Stimulated activated naive B cell treated with anti-CD40 and anti-IgM and Interleukin-4, amounts not matched to agents 10 μg/mL and 1 μg/mL and 100 μg/mL, for 72 hours (primary cell): ENCODE results near the gene FEN1.

Experiments
- ATAC-seq, 2 donors: fragments of 150-1000 bp; cut with Tn5 transposase; replicated peaks; 2 replicates each; pipeline ENCODE4 v1.10.0; 2021; ENCODE audit warnings: moderate library complexity in 1 of 2
- DNase-seq: peaks from one replicate; pipeline ENCODE4 v3.0.0; 2021
- H3K27ac Mint-ChIP-seq: one replicate; pipeline ENCODE4 v1.8.0; 2022; ENCODE audit warnings: mild to moderate bottlenecking, mixed read lengths
- H3K27me3 Mint-ChIP-seq, 2 donors: one replicate each; pipeline ENCODE4 v1.8.0; 2022; ENCODE audit warnings: mixed read lengths in 2 of 2
- H3K36me3 Mint-ChIP-seq, 2 donors: one replicate each; pipeline ENCODE4 v1.8.0; 2022; ENCODE audit warnings: mixed read lengths in 2 of 2, mild to moderate bottlenecking in 1 of 2
- H3K4me1 Mint-ChIP-seq, 2 donors: one replicate each; pipeline ENCODE4 v1.8.0; 2022; ENCODE audit warnings: mixed read lengths in 2 of 2, mild to moderate bottlenecking in 1 of 2
- H3K4me3 Mint-ChIP-seq, 2 donors: one replicate each; pipeline ENCODE4 v1.8.0; 2022; ENCODE audit warnings: mild to moderate bottlenecking in 2 of 2, mixed read lengths in 2 of 2, moderate library complexity in 1 of 2
- H3K9me3 Mint-ChIP-seq, 2 donors: one replicate each; pipeline ENCODE4 v1.8.0; 2022; ENCODE audit warnings: mixed read lengths in 2 of 2, mild to moderate bottlenecking in 1 of 2

FEN1 gene

GRCh38 chr11:61792310-61793082 lies at the start of gene FEN1, which contains the start of gene TMEM258:
Gene FEN1 (plus strand): TSS chr11:61792911. CDS start chr11:61795362, 2,451 bp downstream.
Gene TMEM258 (minus strand): TSS chr11:61792599. CDS start chr11:61792558, 41 bp downstream.
- H3K4me1 Mint-ChIP-seq, result peaks cover 25 to 41% of the 10 kb centered on the region in 2 donors
- peak within 1 kb of the TSS; percentile 92 for H3K4me3 Mint-ChIP-seq
- peaks cover 22 to 46% of the 10 kb centered on the region in 2 donors for H3K36me3 Mint-ChIP-seq
- peak; percentile 93 for ATAC-seq
- no peaks in the 10 kb centered on the region for H3K9me3 Mint-ChIP-seq
- peak within 1 kb of the TSS; percentile 99 for H3K27ac Mint-ChIP-seq
- no peaks in the 10 kb centered on the region for H3K27me3 Mint-ChIP-seq
- DNase-seq, result peak; percentile 87

DNA sequence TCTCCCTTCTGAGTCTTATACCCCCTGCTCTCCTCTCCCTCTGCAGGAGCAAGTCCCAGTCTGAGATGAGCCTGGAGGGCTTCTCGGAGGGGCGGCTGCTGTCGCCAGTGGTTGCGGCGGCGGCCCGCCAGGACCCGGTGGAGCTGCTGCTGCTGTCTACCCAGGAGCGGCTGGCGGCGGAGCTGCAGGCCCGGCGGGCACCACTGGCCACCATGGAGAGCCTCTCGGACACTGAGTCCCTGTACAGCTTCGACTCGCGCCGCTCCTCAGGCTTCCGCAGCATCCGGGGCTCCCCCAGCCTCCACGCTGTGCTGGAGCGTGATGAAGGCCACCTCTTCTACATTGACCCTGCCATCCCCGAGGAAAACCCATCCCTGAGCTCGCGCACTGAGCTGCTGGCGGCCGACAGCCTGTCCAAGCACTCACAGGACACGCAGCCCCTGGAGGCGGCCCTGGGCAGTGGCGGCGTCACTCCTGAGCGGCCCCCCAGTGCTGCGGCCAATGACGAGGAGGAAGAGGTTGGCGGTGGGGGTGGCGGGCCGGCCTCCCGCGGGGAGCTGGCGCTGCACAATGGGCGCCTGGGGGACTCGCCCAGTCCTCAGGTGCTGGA lies 49.1 kb upstream of the FEN1 start:
- Mint-ChIP-seq H3K4me1 (no peaks in the 10 kb centered on the region), H3K9me3 (no peaks in the 10 kb centered on the region), H3K36me3 (no peaks in the 10 kb centered on the region), H3K4me3 (no peak overlapping the region), H3K27me3 (peaks cover 0 to 3% of the 10 kb centered on the region in 2 donors), H3K27ac (no peak overlapping the region)
- DNase-seq (no peak), ATAC-seq (no peak)

DNA sequence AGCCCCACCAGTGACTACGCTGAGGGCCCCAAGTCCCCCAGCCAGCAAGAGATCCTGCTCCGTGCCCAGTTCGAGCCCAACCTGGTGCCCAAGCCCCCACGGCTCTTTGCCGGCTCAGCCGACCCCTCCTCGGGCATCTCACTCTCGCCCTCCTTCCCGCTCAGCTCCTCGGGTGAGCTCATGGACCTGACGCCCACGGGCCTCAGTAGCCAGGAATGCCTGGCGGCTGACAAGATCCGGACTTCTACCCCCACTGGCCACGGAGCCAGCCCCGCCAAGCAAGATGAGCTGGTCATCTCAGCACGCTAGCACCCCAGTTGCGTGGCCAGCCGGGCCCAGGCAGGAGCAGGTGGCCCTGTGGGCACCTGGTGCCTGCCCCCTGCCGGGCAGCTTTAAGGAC lies 48.5 kb upstream of the FEN1 start:
- no peaks in the 10 kb centered on the region for H3K4me1 Mint-ChIP-seq
- H3K36me3 Mint-ChIP-seq, result no peaks in the 10 kb centered on the region
- ATAC-seq (no peak), DNase-seq (no peak)
- no peak overlapping the region for H3K27ac Mint-ChIP-seq
- no peak overlapping the region for H3K4me3 Mint-ChIP-seq
- peaks cover 3 to 9% of the 10 kb centered on the region in 2 donors for H3K27me3 Mint-ChIP-seq
- H3K9me3 Mint-ChIP-seq, result no peaks in the 10 kb centered on the region

DNA sequence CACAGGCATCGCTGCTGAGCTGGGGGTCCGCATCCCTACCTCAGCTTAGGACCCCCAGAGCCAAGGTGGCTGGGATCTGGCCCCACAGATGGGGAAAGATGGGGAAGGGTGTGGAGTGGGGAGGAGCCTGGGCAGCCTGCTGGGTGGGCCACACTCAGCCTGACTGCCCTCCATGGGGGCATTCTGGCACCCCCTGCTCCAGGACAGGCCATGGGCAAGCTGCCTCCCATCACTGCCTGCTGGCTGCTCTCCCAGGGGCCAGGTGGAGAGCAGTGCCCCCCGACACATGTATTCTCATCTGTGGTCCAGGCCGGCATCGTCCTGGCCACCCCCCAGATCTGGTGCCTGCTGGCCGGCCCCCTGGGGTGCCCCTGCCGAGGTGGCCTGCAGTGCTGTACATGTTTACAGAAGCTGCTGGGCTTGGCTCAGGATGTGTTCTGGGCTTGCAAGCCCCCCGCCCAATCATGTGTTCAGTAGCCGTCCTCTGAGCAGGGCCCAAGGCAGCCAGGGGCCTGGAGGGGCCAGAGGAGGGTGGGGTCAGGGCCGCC lies 48.0 kb upstream of the FEN1 start:
- no peak overlapping the region for H3K27ac Mint-ChIP-seq
- H3K4me3 Mint-ChIP-seq, result no peak overlapping the region
- H3K9me3 Mint-ChIP-seq, result no peaks in the 10 kb centered on the region
- no peaks in the 10 kb centered on the region for H3K36me3 Mint-ChIP-seq
- H3K27me3 Mint-ChIP-seq, result peaks cover 7 to 14% of the 10 kb centered on the region in 2 donors
- DNase-seq (no peak), ATAC-seq (no peak)
- no peaks in the 10 kb centered on the region for H3K4me1 Mint-ChIP-seq

- Mint-ChIP-seq H3K27ac (no peak overlapping the region), H3K36me3 (no peaks in the 10 kb centered on the region), H3K9me3 (no peaks in the 10 kb centered on the region), H3K4me1 (no peaks in the 10 kb centered on the region), H3K4me3 (no peak overlapping the region), H3K27me3 (peaks cover 15 to 20% of the 10 kb centered on the region in 2 donors)
- ATAC-seq (no peak), DNase-seq (no peak)
These were observed 46.8 kb upstream of the FEN1 start for GRCh38 chr11:61745781-61746441.

DNA sequence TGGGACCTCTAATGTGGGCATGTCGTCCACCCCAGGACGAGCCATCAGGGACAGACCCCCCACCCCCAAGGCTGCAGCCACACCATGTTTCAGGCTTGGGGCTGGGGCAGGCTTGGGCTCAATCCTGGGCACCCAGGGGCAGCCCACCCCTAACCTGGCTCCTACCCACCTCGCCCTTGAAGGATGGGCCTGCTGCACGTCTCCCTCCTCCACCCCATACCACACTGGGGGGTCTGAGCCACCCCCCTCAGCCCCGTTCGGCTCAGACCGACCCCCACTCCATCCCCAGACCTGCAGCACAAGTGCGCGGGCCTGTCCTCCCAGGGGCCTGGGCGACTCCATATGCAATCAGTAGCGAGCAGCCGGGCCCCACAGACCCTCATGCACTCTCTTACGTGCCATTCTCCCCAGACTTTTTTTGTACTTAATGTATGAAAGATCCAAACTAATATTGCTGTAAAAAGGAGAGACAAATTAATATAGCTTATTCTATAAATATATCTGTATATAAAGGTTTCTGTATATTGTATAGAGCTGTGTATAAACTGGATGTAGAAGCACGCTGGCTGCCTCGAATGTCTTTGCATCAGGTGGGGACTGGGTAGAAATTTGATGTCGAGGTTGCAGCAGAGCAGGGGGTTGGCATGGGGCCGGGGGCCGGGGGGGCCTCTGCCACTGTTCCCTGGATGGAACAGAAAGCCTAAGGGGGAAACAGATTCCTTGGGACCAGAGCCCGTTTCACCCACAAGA lies 46.1 kb upstream of the FEN1 start:
- Mint-ChIP-seq H3K27me3 (peaks cover 20 to 27% of the 10 kb centered on the region in 2 donors), H3K9me3 (no peaks in the 10 kb centered on the region), H3K4me1 (no peaks in the 10 kb centered on the region), H3K36me3 (no peaks in the 10 kb centered on the region), H3K4me3 (no peak overlapping the region), H3K27ac (no peak overlapping the region)
- ATAC-seq, result no peak
- no peak for DNase-seq

GRCh38 chr11:61747192-61747966 lies 45.3 kb upstream of the FEN1 start:
- no peaks in the 10 kb centered on the region for H3K36me3 Mint-ChIP-seq
- H3K27me3 Mint-ChIP-seq, result peaks cover 24 to 34% of the 10 kb centered on the region in 2 donors
- DNase-seq (no peak), ATAC-seq (peak; percentile 67 to 75)
- no peaks in the 10 kb centered on the region for H3K9me3 Mint-ChIP-seq
- peaks cover 0 to 2% of the 10 kb centered on the region in 2 donors for H3K4me1 Mint-ChIP-seq
- no peak overlapping the region for H3K4me3 Mint-ChIP-seq
- no peak overlapping the region for H3K27ac Mint-ChIP-seq

GRCh38 chr11:61747967-61748285 lies 44.8 kb upstream of the FEN1 start:
- Mint-ChIP-seq H3K27ac (no peak overlapping the region), H3K36me3 (no peaks in the 10 kb centered on the region), H3K4me1 (peaks cover 0 to 3% of the 10 kb centered on the region in 2 donors), H3K27me3 (peaks cover 26 to 37% of the 10 kb centered on the region in 2 donors), H3K4me3 (no peak overlapping the region), H3K9me3 (no peaks in the 10 kb centered on the region)
- DNase-seq (no peak), ATAC-seq (peak in 1 of 2 donors; percentile 24)

DNA sequence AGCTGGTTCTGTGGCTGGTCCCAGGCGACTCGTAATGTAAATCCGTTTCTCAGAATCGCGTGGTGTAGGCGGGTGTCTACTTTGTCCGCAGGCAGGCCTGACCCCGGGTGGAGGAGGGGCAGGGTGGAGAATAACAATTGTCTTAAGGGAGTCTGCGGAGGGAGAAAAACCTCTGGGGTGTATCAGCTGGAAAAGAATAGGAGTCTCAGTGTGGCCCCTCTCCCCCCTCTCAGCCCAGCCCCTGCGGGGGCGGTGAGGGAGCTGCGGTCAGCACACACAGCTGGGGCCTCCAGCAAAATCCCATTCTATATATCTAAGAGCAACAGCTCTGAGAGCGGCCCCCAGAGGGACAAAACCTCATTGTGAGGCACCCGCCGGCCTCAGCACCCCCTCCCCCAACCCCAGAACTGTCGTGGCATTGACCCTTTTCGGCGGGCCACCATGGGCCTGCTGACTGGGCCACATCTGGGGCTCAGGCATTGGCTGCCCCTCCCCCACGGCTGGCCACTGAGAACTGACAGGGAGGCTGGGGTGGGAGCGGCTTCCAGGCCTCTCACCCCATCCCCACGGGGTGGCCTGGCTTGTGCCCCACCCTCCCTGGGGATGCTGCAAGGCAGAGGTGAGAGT lies 43.0 kb upstream of the FEN1 start:
- ATAC-seq, result no peak
- no peaks in the 10 kb centered on the region for H3K36me3 Mint-ChIP-seq

DNA sequence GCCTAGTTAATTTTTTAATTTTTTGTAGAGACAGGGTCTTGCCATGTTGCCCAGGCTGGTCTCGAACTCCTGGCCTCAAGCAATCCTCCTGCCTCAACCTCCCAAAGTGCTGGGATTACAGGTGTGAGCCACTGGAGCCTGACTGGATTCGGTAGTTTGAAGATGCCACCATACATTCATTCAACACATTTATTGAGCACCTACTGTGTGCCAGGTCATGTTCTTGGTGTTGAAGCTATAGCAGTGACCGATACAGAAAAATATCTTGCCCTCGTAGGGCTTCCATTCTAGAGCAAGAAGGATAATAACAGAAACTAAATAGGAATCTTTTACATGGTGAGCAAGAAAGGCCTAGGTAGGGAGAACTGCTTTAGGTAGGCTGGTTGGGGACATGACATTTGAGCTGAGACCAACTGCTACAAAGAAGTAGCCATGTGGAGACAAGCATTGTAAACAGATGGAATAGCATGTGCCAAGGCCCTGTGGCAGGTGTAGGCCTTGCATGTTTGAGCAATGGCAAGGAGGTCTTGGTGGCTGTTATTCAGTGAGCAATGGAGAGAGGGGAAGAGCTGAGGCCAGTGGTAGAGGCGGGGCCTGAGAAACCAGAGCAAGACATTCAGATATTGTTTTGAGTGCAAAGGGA lies 42.0 kb upstream of the FEN1 start:
- Mint-ChIP-seq H3K4me1 (peaks cover 2 to 6% of the 10 kb centered on the region in 2 donors), H3K9me3 (no peaks in the 10 kb centered on the region), H3K27ac (no peak overlapping the region), H3K36me3 (no peaks in the 10 kb centered on the region), H3K27me3 (peaks cover 41 to 59% of the 10 kb centered on the region in 2 donors), H3K4me3 (no peak overlapping the region)
- DNase-seq (no peak), ATAC-seq (no peak)

More for the DNA sequence above, 43.0 kb upstream of the FEN1 start:
- no peaks in the 10 kb centered on the region for H3K9me3 Mint-ChIP-seq
- H3K4me1 Mint-ChIP-seq, result peaks cover 0 to 5% of the 10 kb centered on the region in 2 donors
- H3K27ac Mint-ChIP-seq, result no peak overlapping the region
- DNase-seq, result no peak
- H3K27me3 Mint-ChIP-seq, result peaks cover 41 to 55% of the 10 kb centered on the region in 2 donors
- no peak overlapping the region for H3K4me3 Mint-ChIP-seq

DNA sequence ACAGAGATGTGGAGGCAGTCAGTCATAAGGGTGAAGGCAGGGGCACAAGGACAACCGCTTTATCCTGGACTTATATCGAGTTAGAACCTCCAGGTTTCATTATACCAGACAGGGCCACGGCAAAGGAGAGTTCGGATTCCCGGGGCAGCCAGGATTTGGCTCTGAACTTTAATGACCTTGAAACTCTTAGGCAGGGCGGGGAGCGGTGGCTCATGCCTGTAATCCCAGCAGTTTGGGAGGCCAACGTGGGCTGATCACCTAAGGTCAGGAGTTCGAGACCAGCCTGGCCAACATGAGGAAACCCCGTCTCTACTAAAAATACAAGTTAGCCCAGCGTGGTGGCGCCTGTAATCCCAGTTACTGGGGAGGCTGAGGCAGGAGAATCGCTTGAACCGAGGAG lies 41.3 kb upstream of the FEN1 start:
- no peak for ATAC-seq
- no peak overlapping the region for H3K4me3 Mint-ChIP-seq
- no peaks in the 10 kb centered on the region for H3K36me3 Mint-ChIP-seq
- H3K4me1 Mint-ChIP-seq, result peaks cover 9 to 12% of the 10 kb centered on the region in 2 donors
- no peak overlapping the region for H3K27ac Mint-ChIP-seq
- DNase-seq, result no peak
- peaks cover 41 to 65% of the 10 kb centered on the region in 2 donors for H3K27me3 Mint-ChIP-seq
- no peaks in the 10 kb centered on the region for H3K9me3 Mint-ChIP-seq

GRCh38 chr11:61752117-61752924 lies 40.4 kb upstream of the FEN1 start, which contains the start of gene MYRF:
Gene MYRF (plus strand): TSS chr11:61752636. CDS start chr11:61752745, 109 bp downstream.
- DNase-seq (no peak), ATAC-seq (peak; percentile 84 to 88)
- H3K9me3 Mint-ChIP-seq, result no peaks in the 10 kb centered on the region
- no peak within 1 kb of the TSS for H3K27ac Mint-ChIP-seq
- peak within 1 kb of the TSS; percentile 64 to 75 for H3K4me3 Mint-ChIP-seq
- no peaks in the 10 kb centered on the region for H3K36me3 Mint-ChIP-seq
- H3K4me1 Mint-ChIP-seq, result peaks cover 14 to 18% of the 10 kb centered on the region in 2 donors
- H3K27me3 Mint-ChIP-seq, result peaks cover 41 to 69% of the 10 kb centered on the region in 2 donors
